Transverse colon (tissue), 3 donors: ENCODE measurements around the gene EWSR1.

Source experiments
- CTCF ChIP-seq, 5 experiments: fragments of 200-600 bp in 3 of 5; fragments of 450-650 bp in 2 of 5; sonication (generic) in 3 of 5; IDR thresholded peaks; 1 replicate in 2 of 5; 2 replicates in 3 of 5; pipeline ENCODE4 v1.5.1; 2016 to 2017; ENCODE audit warnings: antibody characterized with exemption in 5 of 5, inconsistent platforms in 3 of 5, mild to moderate bottlenecking in 2 of 5, moderate library complexity in 1 of 5
- POLR2A ChIP-seq: fragments of 450-650 bp; IDR thresholded peaks from one replicate; pipeline ENCODE4 v1.6.1; 2016; ENCODE audit warnings: antibody characterized with exemption, mild to moderate bottlenecking, moderate library complexity

- TF ChIP-seq CTCF (IDR thresholded peaks at IDR 0.05): no peak
- TF ChIP-seq POLR2A: no peak
Measured at GRCh38 chr22:29292379-29292778, 24.3 kb downstream of the EWSR1 start.
